SU-DHL-6 (cell line): ENCODE measurements around the gene DPP10.

ENCODE experiments used
- CTCF ChIP-seq: fragments of 200-600 bp; sonication (generic); IDR thresholded peaks from one replicate; pipeline ENCODE4 v1.5.1; 2017; ENCODE audit warnings: antibody characterized with exemption, mild to moderate bottlenecking, low read length, moderate library complexity; ENCODE audit not compliant: insufficient read depth, poor library complexity, severe bottlenecking
- EZH2phosphoT487 ChIP-seq: fragments of 200-600 bp; sonication (generic), shearing (Covaris generic); conservative IDR thresholded peaks from 2 replicates; pipeline ENCODE4 v1.6.1; 2018; ENCODE audit warnings: mild to moderate bottlenecking, antibody characterized with exemption, low read length, moderate library complexity, mixed read lengths

- no peak for TF ChIP-seq CTCF
- no peak for TF ChIP-seq EZH2phosphoT487
Observed at GRCh38 chr2:115174651-115175050, 732.2 kb downstream of the DPP10 start.
